MV-4-11 (cell line): ENCODE measurements around the gene TNFAIP8L1.

Experiments used
- DNase-seq: peaks from one replicate; lab custom pipeline; 2025; lab: John Stamatoyannopoulos, UW

The TNFAIP8L1 gene

GRCh38 chr19:4702764-4703163 is 63.4 kb downstream of the TNFAIP8L1 start:
- no peak for DNase-seq

GRCh38 chr19:4703671-4704316 is 64.5 kb downstream of the TNFAIP8L1 start:
- no peak for DNase-seq

- no peak for DNase-seq
These were observed 65.0 kb downstream of the TNFAIP8L1 start for GRCh38 chr19:4704317-4704673.
